ENCODE results near the gene MRPL42. TPM values are rescaled to one million over a fixed set of nuclear protein-coding genes. Genes with fewer than 3 reads are reported as not detected.

The MRPL42 gene
- total and polyA plus RNA-seq, 2 donors (not counting 1 experiment from before 2014, with no cell fraction given) = 68.0 to 87.3 TPM

- Histone ChIP-seq H3K27me3 (ENCODE audit: control insufficient read depth, insufficient read depth, low read length) (no peaks in the 10 kb centered on the region), H3K4me1 (ENCODE audit: control insufficient read depth, extremely low read depth, insufficient read depth, low read length) (peaks cover 2% of the 10 kb centered on the region)
- TF ChIP-seq EZH2 (IDR thresholded peaks at IDR 0.05; ENCODE audit: low read length, missing control alignments) = no peak
- no peak for TF ChIP-seq CTCF (conservative IDR thresholded peaks at IDR 0.05 in 1 of 2, IDR thresholded peaks at IDR 0.05 in 1 of 2; ENCODE audit: low read depth in 1 of 2, low read length in 2 of 2)
These were observed 73.2 kb downstream of the MRPL42 start for GRCh38 chr12:93540466-93540865.

GRCh38 chr12:93541578-93542225 is 74.4 kb downstream of the MRPL42 start:
- no peaks in the 10 kb centered on the region for H4K20me1 ChIP-seq (ENCODE audit: control insufficient read depth, extremely low read depth, insufficient read depth, low read length)
- H3K4me3 ChIP-seq (replicated peaks in 1 of 4; ENCODE audit: control extremely low read depth in 1 of 4, insufficient read depth in 1 of 4, low read depth in 3 of 4, low read length in 4 of 4) = no peak overlapping the region
- H3K79me2 ChIP-seq (ENCODE audit: control insufficient read depth, insufficient read depth, low read length) = no peaks in the 10 kb centered on the region
- peaks cover 5% of the 10 kb centered on the region for H3K36me3 ChIP-seq (ENCODE audit: control insufficient read depth, insufficient read depth, low read length)
- no peaks in the 10 kb centered on the region for H3K27me3 ChIP-seq (ENCODE audit: control insufficient read depth, insufficient read depth, low read length)
- no peak for DNase-seq (ENCODE audit: low read depth in 2 of 2)
- TF ChIP-seq EZH2 (IDR thresholded peaks at IDR 0.05; ENCODE audit: low read length, missing control alignments) = no peak
- no peak for TF ChIP-seq CTCF (conservative IDR thresholded peaks at IDR 0.05 in 1 of 2, IDR thresholded peaks at IDR 0.05 in 1 of 2; ENCODE audit: low read depth in 1 of 2, low read length in 2 of 2)
- peaks cover 2% of the 10 kb centered on the region for H3K4me1 ChIP-seq (ENCODE audit: control insufficient read depth, extremely low read depth, insufficient read depth, low read length)
- no peak overlapping the region for H2AFZ ChIP-seq (ENCODE audit: low read length)
- H3K4me2 ChIP-seq (ENCODE audit: extremely low read depth, insufficient read depth, low read length) = no peak overlapping the region
- no peaks in the 10 kb centered on the region for H3K9me3 ChIP-seq (ENCODE audit: control insufficient read depth, insufficient read depth, low read depth, low read length)
- no peak overlapping the region for H3K27ac ChIP-seq (ENCODE audit: insufficient read depth, low read length)
- no peak overlapping the region for H3K9ac ChIP-seq (ENCODE audit: insufficient read depth, low read length)

More at GRCh38 chr12:93540466-93540865, 73.2 kb downstream of the MRPL42 start:
- Histone ChIP-seq H4K20me1 (ENCODE audit: control insufficient read depth, extremely low read depth, insufficient read depth, low read length) (no peaks in the 10 kb centered on the region), H3K4me3 (replicated peaks in 1 of 4; ENCODE audit: control extremely low read depth in 1 of 4, insufficient read depth in 1 of 4, low read depth in 3 of 4, low read length in 4 of 4) (no peak overlapping the region), H3K4me2 (ENCODE audit: extremely low read depth, insufficient read depth, low read length) (no peak overlapping the region), H3K79me2 (ENCODE audit: control insufficient read depth, insufficient read depth, low read length) (no peaks in the 10 kb centered on the region), H3K36me3 (ENCODE audit: control insufficient read depth, insufficient read depth, low read length) (peaks cover 5% of the 10 kb centered on the region), H2AFZ (ENCODE audit: low read length) (no peak overlapping the region), H3K9me3 (ENCODE audit: control insufficient read depth, insufficient read depth, low read depth, low read length) (no peaks in the 10 kb centered on the region), H3K9ac (ENCODE audit: insufficient read depth, low read length) (no peak overlapping the region), H3K27ac (ENCODE audit: insufficient read depth, low read length) (no peak overlapping the region)
- no peak for DNase-seq (ENCODE audit: low read depth in 2 of 2)

GRCh38 chr12:93547778-93548177 is 80.5 kb downstream of the MRPL42 start:
- Histone ChIP-seq H3K9ac (ENCODE audit: insufficient read depth, low read length) (no peak overlapping the region), H4K20me1 (ENCODE audit: control insufficient read depth, extremely low read depth, insufficient read depth, low read length) (no peaks in the 10 kb centered on the region), H3K27ac (ENCODE audit: insufficient read depth, low read length) (no peak overlapping the region), H3K36me3 (ENCODE audit: control insufficient read depth, insufficient read depth, low read length) (peaks cover 7% of the 10 kb centered on the region), H3K4me3 (replicated peaks in 1 of 4; ENCODE audit: control extremely low read depth in 1 of 4, insufficient read depth in 1 of 4, low read depth in 3 of 4, low read length in 4 of 4) (no peak overlapping the region), H2AFZ (ENCODE audit: low read length) (no peak overlapping the region), H3K27me3 (ENCODE audit: control insufficient read depth, insufficient read depth, low read length) (no peaks in the 10 kb centered on the region), H3K9me3 (ENCODE audit: control insufficient read depth, insufficient read depth, low read depth, low read length) (no peaks in the 10 kb centered on the region), H3K79me2 (ENCODE audit: control insufficient read depth, insufficient read depth, low read length) (no peaks in the 10 kb centered on the region), H3K4me2 (ENCODE audit: extremely low read depth, insufficient read depth, low read length) (no peak overlapping the region), H3K4me1 (ENCODE audit: control insufficient read depth, extremely low read depth, insufficient read depth, low read length) (no peaks in the 10 kb centered on the region)
- TF ChIP-seq CTCF (conservative IDR thresholded peaks at IDR 0.05 in 1 of 2, IDR thresholded peaks at IDR 0.05 in 1 of 2; ENCODE audit: low read depth in 1 of 2, low read length in 2 of 2) = no peak
- no peak for TF ChIP-seq EZH2 (IDR thresholded peaks at IDR 0.05; ENCODE audit: low read length, missing control alignments)
- DNase-seq (ENCODE audit: low read depth in 2 of 2) = no peak

Measured in fibroblast of lung (primary cell).